NCI-H1436 treated with DMSO at 0.1 percent for 48 hours (cell line): Measurements from ENCODE around the gene HPS3.
"Not testable (repeated sequence)": the region's sequence is repeated elsewhere in the genome, so short reads cannot be mapped to it uniquely, and the experiment has no call there.

Source experiments
- DNase-seq: peaks from one replicate; lab custom pipeline; 2025; lab: John Stamatoyannopoulos, UW

The HPS3 gene

DNA sequence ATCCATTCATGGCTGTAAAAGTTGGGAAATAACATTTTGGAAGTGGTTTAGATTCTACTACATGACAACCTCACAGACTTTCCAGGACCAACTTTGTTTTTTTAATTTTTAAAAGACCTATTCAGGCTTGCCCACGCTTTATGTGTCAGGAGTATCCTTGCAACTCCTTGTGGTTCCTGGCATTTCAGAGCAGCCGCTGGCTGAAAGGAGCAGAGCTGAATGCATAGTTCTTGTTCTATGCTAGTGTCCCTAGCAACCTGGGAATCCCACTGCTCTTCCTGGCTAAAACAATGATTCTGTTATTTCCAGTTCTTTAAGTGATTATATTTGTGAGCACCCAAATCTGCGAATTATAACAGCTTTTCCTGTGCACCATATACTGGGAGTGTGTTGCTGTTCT is 57.3 kb downstream of the HPS3 start:
- no peak for DNase-seq

GRCh38 chr3:149188494-149188893 is 59.1 kb downstream of the HPS3 start:
- no peak for DNase-seq

DNA sequence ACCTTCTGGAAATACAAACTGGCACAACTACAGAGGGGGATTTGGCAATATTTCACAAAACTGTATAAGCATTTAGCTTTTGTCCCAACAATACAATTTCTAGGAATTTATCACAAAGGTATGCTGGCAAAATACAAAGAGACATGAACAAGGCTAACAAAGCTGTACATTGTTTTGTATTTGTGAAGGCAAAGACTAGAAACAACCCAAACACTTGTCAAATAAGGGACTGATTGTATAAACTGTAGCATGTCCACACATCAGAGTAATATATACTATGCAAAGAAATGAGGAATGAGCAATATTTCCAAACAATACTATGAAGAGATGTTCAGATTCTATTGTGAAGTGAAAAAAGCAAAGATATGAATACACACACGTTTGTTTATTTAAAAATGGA is 65.8 kb downstream of the HPS3 start:
- DNase-seq, result no peak

- DNase-seq, result not testable (repeated sequence)
Measured at GRCh38 chr3:149196805-149197592, 67.6 kb downstream of the HPS3 start.

GRCh38 chr3:149197669-149198068 is 68.2 kb downstream of the HPS3 start:
- no peak for DNase-seq

- no peak for DNase-seq
Measured at GRCh38 chr3:149198611-149199010, 69.2 kb downstream of the HPS3 start.

- peak; percentile 12 for DNase-seq
Measured at GRCh38 chr3:149199474-149199873, 70.0 kb downstream of the HPS3 start.

DNA sequence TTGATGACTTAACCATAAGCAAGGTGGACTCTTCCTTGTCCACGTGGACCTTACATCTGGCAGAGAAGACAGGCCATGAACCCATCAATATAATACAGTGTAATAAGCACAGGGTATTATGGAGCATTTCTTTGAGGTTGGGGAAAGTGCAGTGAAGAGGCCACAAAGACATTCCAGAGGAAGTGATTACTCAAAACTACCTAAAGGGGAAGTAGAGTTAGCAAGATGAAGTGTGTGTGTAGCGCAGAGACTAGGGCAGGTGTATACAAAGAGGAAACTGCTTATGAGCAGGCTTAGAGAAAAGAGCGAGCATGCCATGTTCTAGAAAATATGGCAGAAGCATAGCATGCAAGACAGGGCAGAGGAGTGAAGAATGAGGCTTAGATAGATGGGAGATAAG is 74.3 kb downstream of the HPS3 start:
- no peak for DNase-seq

DNA sequence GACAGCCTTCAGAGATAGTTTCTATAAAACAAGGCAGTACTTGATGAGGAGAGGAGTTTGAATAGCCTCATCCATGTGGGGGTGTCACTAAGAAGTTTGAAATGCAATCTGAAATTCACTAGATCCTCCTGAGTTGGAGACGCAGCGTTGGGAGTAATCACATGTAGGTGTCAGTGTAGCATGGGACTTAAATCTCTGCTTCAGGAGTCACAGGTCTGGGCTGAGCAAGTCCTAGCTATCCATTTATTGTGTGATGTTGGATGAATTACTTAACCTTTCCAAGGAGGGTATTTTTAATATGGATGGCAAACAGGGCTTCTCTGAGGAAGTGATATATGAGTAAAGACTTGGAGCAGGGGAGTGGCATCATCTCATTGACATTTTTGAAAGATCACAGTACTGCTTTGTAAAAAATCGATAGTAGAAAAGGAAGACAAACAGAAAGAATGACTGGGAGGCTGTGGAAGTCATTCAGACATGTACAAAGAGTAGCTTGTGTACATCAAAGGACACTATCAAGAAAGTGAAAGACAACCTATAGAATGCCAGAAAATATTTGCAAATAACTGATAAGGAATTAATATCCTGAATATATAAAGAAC is 75.1 kb downstream of the HPS3 start:
- DNase-seq, result no peak

DNA sequence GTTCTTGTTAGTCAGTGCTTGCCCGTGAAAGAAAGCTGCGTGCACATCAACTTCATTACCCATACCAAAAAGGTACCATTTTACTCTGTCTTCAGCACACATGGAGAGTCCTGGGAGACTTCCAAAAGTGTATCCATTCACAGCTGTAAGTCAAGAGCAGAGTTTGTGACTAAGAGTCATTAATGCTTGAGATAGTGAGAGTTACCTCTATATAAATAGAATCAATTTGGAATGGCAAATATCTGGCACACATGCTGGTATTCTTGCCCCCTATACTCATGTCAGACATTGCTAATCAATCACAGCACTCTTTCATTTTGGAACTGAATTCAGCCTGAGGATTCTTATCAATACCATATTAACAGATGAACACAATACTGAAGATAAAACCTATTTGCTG is 78.0 kb downstream of the HPS3 start:
- no peak for DNase-seq

GRCh38 chr3:149209431-149209830 is 80.0 kb downstream of the HPS3 start:
- DNase-seq, result no peak

DNA sequence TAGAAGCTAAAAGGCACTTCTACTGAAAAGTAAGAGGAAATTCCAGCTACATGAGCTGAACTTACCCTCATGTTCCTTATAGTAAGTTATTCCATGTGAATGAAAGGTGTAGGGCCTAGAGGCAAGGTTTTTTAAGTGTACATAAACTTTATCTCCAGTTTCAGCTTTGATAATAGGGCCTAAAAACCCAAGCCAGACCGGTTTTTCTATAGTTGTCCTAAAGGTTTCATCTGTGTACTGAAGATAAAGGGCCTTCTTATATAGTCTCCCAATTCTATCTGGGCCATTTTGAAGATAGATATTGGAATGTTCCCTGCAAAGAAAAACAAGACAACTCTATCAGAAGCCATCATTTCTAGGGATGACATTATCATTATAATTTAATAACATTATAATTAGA is 82.9 kb downstream of the HPS3 start:
- no peak for DNase-seq

GRCh38 chr3:149214702-149215101 is 85.3 kb downstream of the HPS3 start:
- DNase-seq, result peak; percentile 29

GRCh38 chr3:149215515-149215914 is 86.1 kb downstream of the HPS3 start:
- no peak for DNase-seq

DNA sequence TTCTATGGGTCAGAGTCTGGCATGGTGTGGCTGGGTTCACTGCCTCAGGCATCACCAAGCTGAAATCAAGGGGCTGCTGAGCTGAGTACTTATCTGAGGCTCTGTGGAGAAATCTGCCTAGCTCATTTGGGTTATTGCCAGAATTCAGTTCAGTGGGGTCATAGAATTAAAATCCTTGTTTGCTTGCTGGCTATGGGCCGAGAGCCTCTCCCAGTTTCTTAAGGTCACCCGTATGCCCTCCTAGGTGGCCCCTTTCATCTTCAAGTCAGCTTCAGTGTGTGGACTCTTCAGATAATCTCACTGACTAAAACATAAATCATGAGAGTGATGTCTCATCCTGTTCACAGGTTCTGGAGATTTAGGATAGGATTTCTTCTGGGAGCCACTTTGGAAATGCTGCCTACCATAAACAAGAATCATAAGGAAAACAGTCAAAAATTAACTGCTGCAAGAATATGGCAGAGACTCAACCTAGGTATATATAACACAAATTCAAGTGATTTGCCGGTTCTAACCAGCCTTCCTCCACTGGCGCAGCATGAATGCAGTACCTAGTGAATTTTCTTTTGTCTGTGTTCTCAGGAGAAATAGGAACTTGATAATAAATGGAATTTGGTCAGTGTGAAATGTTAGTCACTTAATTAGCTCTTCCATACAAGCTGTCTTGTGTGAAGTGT is 86.9 kb downstream of the HPS3 start:
- DNase-seq, result no peak

- no peak for DNase-seq
Measured at GRCh38 chr3:149217347-149217746, 87.9 kb downstream of the HPS3 start.

GRCh38 chr3:149219380-149220121 is 90.1 kb downstream of the HPS3 start:
- DNase-seq, result not testable (repeated sequence)

- no peak for DNase-seq
Measured at GRCh38 chr3:149221783-149222517, 92.5 kb downstream of the HPS3 start, which contains the start of gene CP. CP (minus strand) TSS chr3:149221829; CDS start chr3:149221792, 37 bp downstream.
